RKO (cell line): ENCODE results near the gene CNTFR.

Source experiments
- DNase-seq: peaks from one replicate; pipeline ENCODE4 v3.0.0-alpha.2; 2016; ENCODE audit warnings: low spot score

Gene CNTFR

DNA sequence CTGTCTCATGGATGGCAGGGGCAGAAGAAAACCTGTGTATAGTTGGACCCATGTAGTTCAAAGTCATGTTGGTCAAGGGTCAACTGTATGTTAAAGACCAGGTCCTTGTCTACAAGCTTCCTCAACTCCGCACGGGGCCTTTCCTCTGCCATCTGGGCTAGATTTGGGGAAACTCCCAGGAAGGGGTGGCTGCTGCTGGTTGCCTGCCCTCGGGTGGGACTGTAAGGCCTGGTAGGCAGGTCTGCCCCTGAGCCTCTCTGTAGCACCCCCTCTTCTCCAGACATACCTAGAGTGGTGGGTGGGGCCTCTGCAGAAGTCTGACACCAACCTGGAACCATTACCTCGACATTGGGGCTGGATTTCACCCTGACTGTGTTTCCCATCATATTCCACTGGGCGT is 82.0 kb downstream of the CNTFR start:
- DNase-seq, result no peak

DNA sequence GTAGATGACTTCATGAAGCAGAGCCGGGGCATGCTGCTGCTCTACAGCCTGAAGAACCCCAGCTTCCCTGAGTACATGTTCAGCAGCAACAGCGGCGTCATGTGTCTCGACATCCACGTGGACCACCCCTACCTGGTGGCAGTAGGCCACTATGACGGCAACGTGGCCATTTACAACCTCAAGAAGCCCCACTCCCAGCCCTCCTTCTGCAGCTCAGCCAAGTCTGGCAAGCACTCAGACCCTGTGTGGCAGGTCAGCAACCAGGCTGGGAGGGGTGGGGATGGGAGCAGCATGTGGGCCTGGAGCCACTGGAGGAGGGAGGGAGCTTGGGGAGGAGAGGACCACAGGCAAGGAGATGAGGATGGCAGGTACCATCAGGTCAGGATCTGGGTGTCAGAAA is 82.9 kb downstream of the CNTFR start:
- no peak for DNase-seq

DNA sequence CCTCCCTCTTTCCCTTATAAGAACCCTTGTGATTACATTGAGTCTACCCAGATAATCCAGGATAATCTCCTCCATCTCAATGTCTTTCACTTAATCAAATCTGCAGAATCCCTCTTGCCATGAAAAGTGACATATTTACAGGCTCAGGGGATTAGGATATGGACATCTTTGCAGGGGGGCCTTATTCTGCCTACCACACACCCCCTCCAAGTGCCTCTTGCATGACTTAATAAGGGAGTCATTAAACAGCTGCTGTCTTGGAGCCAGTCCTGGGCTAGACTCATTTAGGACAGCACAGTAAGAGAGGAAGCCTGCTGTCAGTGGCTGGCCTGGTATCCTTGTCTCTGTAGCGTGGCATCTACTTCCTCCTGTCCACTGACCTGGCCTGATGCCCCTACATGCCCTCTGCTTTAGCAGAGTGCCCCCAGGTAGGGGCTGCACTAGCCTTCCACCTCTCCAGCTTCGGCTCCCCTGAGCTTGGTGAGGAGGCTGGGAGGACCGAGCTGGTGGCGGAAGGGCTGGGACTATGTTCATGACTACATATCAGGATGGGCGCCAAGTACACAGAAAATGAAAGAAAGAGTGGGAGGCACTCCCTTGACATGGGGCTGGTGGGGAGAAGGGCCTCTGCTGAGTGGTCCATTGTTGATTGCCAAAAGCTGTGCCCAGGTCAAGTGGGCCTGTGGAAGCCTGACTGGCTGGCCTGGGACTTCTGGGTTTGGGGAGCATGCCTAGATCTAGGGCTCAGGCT is 84.0 kb downstream of the CNTFR start:
- no peak for DNase-seq

DNA sequence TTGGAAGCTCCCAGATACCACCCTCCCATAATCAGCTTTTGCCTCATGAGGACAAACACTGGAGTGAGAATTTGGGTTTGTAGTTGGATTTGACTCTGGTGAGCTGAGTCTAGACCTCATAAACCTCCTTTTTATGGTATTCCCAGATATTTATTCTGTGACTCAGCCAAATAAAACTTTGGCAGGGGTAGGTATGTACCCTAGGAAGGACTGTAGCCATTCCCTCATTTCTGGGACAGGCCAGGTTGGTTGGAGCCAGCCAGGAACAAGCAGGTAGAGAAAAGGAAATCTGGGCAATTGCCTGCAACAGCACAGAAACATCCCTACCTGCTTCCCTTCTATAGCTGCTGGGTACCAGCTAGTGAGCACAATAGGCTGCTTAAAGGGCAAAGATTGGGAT is 86.1 kb downstream of the CNTFR start:
- no peak for DNase-seq

DNA sequence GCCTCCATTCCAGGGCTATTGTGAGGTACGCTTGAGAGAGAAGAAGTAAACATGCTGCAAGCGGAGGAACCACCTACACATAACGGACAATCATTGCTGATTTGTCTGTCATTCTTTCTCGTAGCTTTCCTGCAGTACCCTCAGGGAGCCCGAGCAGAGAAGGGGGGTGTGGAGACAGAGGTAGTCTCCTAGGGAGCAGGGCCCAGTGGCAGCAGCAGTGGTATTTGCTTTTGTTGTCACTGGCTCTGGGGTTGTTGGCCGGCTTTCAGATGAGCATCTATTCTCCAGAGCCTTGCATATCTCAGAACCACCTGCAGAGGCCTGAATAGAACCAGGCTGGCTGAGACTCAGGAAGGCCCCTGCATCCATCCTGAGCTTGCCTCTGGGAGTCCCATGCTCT is 86.6 kb downstream of the CNTFR start:
- no peak for DNase-seq

DNA sequence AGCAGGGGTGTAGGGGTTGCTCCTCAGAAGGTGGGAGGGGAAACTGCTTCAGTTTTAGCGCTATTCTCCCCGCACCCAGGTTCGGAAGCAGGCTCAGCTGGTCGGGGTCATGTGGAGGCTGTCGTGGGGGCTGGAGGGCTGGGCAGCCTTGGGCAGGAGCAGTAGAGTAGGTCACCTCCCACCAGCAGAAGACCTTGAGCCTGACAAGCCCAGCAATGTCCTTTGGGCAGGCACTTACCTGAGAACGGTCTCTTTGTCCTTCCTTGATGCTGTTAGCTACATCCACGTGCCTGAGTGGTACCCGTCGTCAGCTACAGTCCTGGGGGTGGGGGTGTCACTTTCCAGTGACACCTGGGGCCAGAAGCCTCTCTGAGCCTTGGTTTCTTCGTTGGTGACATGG is 87.1 kb downstream of the CNTFR start:
- DNase-seq, result no peak

DNA sequence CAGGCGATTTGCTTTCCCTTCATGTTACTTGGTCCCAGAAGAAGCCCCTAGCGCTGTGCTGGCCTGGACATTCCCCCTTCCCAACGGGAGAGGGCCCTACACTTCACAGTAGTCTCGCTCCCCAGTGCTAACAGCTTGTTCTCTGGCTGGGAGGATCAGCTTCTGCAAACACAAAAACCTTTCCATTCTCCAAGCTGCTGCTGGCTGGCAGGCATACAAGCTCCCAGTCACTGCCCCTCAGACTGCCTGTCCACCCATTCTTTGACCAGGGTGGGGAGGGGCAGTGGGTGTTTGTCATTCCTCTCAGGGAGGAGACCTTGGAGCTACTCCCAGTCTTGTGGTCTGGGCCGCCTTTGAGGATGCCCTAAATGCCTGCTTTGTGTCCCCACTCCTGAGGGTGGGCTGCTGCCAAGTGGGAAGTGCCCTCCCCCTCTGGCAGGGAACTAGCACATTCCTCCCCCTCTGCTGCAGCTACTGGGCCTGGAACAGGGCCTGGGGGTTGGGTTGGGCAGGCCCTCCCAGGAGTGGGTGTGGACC is 87.6 kb downstream of the CNTFR start:
- DNase-seq, result no peak
